Muscle of arm (tissue), 12 donors: ENCODE results near the gene TEX29. TPM values are rescaled to one million over a fixed set of nuclear protein-coding genes. Genes with fewer than 3 reads are reported as not detected.

ENCODE experiments used
- DNase-seq: peaks from one replicate; pipeline ENCODE4 v3.0.0-alpha.2; 2013
- polyA plus RNA-seq, 12 donors: library from polyadenylated mRNA; unstranded; fragments of 120-200 nt; gene quantifications; one replicate each; pipeline ENCODE4 v1.2.1, GENCODE V29; 2013; ENCODE audit not compliant: insufficient read length in 12 of 12

Gene TEX29
- polyA plus RNA-seq, 12 donors: 0.24 to 0.86 (median 0.57) TPM; not detected in 6

- DNase-seq: no peak
Measured at GRCh38 chr13:111322001-111322915, 1.8 kb downstream of the TEX29 start.

DNA sequence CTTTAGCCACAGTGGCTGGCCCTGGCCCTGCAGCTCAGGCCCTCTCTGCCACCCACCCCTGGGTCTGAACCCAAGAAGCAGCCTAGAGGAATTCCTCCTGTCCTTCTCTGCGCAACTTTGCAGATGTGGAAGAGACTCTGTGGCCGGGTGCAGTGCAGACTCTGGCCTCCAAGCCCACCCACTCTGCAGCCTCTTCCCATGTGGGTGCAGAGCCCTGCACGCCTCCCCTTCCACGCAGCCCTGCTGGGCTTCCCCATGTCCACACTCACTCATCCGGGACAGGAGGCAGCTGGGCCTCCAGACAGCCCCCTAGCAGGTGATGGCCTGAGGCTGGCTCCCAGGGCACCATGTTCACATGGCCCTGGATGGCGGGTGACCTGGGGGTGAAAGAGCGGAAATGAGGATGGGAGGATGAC, 2.5 kb downstream of the TEX29 start:
- no peak for DNase-seq

DNA sequence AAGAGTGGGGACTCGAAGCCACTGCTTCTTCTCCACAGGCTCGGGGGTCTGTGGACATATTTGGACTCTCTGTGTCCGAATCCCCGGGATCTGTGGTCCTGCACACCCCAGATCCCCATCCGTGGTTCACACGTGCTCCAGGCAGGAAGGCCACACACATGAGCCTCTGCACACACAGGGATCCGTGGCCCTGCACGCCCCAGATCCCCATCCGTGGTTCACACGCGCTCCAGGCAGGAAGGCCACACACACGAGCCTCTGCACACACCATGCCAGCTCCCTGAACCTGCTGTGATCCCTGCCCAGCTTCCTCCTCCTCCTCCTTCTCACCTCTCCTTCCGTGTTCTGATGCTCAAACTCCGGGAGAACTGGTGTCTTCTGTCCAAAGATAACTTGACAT, 3.1 kb downstream of the TEX29 start:
- no peak for DNase-seq

DNA sequence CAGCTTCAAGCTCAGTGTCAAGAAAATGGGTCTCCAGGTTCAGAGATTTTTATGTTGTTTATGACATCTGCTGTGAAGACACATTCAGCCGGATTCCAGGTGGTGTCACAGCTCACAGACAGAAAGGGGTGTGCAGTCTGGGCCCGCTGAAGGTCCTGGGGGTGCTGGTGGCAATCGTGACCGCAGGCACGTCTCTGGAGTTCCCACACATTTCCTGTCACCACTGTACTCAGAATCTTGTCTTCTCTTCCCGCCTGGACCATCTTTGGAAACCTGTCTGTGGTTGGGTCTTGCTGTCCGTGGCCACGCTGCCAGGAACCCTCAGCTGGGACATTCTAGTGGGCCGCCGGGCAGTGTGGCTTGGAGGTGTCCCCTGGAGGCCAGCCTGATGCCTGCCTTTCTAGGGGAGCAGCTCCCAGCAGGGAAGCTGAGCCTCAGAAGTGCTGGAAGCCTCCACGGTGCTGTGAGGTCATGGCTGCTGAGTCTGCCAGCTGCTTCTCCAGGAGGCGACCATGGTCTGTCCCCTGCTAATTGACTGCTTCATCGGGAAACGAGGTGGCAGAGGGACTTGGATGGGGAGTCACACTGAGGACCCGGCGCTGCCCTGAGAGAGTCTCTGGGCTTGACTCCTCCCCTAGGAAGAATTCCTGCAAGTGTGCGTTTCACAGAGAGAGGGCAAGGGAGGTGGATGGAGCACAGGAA, 3.7 kb downstream of the TEX29 start:
- DNase-seq: no peak

DNA sequence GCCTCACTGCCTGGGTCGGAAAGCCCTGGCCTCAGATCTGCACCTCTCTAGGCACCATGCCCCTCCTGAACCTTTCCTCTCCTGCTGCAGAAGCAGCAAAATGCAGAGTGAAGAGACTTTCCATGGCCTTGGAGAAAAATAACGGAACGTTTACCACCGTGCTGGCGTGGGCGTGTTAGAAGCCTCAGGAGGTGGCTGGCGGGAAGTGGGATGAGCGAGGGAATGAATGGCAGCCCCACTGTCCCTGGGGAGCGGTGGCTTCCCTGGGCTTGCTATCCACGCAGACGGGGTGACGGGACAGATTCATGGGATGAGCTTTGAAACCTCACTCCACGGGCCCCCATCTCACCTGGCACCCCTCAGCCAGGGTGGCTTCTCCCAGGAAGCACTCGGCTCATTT, 4.3 kb downstream of the TEX29 start:
- no peak for DNase-seq

DNA sequence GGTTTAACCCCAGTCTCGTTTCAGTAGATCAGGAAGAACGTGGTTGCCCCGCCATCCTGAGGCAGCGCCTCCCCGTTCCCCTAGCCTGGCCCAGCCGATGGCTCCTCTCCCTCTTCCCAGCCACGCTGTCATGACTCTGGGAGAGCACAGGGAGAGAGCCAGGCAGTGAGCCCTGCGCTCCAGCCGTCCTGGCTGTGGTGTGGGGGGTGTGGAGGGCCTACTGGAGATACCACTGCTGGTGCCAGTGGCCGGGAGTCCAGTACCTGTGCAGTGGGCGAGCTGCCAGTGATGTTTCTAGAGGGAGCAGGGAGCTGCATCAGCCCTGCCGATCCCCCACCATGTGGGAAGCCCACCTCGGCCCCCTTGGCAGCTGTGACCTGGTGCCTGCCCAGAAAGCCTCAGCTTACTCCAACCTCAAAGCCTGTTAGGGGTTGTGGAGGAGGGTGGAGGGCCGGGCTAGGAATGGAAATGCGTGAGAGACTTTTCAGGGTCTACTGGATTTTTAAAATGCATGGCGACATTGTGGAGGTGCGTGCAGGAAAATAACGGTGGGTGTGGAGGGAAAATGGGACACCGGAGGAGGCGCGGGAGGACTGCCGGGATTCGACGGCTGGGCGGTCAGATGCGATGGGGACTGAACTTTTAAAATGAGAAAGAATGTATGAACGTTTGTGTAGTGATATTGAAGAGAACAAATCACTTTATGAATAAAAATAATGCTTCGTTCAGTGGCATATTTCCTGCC, 4.9 kb downstream of the TEX29 start:
- DNase-seq: no peak

DNA sequence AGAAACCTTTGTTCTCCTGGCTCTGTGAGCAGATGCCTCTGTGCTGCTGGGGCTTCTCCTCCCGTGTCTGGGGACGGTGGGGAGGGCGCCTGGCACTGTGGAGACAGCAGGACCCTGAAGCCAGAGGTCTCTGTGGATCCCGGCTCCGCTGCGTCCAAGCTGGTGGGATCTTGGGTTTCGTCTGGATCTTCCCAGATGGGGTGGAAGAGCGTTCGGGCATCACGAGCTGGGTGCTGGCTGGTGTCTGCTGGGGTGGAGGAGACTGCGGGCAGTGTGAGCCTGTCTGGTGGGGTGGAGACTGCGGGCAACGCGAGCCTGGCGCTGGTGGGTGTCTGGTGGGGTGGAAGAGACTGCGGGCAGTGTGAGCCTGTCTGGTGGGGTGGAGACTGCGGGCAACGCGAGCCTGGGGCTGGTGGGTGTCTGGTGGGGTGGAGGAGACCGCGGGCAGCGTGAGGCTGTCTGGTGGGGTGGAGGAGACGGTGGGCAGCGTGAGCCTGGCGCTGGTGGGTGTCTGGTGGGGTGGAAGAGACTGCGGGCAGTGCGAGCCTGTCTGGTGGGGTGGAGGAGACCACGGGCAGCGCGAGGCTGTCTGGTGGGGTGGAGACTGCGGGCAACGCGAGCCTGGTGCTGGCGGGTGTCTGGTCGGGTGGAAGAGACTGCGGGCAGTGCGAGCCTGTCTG, 5.6 kb downstream of the TEX29 start:
- DNase-seq: no peak

GRCh38 chr13:111326621-111326965, 6.2 kb downstream of the TEX29 start:
- DNase-seq: no peak

DNA sequence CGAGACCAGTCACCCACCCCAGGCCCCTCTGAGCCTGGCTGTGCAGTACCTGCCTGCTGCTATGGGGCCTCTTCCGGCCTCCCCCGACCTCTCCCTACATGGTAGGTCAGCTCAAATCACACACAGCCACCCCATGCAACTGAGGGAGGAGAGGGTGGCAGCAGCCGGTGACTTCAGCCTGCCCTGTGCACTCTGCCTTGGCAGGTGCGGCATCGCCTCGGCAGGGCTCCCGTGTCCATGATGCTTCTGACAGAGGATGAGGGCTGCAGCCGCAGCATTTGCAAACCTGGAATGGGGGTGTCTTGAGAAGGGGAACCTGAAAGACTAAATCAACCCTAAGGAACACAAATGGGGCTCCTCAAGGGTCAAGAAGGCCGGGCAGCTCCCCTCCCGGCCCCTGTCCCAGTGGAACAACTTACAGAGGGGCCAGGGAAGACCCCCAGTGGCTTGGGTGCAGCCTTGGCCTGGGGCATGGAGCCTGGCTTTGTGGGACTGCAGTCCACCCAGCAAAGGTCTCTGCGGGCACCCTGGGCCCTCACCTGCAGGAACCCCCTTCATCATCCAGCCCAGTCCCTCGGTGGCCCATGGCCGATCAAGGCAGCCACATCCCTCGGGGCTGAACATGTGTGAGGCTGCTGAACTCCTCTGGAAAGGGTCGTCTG, 6.7 kb downstream of the TEX29 start:
- no peak for DNase-seq

- no peak for DNase-seq
Measured at GRCh38 chr13:111327730-111328573, 7.5 kb downstream of the TEX29 start.

GRCh38 chr13:111328574-111329410, 8.3 kb downstream of the TEX29 start:
- DNase-seq: no peak

DNA sequence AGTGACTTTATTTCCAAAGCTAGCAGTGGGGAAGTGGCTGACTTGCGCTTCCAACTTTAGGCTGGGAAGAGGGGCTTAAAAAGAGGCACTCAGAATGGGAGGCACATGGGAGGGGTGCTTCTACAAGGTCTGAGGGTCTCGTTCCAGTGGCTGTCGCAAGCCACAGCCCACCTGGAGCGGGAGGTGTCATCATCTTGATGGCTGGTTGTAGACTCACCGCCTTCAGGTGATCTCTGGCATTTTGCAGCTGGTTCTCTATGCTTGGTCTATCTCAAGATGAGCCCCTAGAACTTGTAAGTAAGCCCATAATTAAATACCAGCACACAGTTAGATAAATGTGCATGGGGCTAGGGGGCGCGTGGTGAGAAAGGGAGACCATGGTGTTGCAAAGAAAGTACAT, 9.2 kb downstream of the TEX29 start:
- DNase-seq: no peak

GRCh38 chr13:111330066-111330610, 9.7 kb downstream of the TEX29 start:
- no peak for DNase-seq

DNA sequence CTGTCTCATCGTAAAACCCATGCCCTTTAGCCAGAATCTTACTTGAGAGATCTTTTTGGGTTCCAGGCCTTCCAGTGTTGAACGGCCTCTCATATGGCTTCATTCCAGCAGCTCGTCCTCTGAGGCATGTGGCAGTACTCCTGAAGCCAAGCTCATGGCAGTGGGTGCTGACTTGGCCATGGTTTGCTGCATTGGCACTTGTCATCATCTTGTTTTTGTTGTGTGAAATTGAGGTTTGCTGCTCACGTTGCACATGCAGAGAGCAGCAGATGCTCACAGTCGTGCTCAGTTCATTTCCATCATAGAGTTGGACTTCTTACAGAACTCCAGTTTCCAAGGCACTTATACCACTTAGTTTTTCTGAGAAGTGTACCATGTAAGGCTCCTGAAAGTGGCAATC, 14.9 kb downstream of the TEX29 start:
- no peak for DNase-seq

DNA sequence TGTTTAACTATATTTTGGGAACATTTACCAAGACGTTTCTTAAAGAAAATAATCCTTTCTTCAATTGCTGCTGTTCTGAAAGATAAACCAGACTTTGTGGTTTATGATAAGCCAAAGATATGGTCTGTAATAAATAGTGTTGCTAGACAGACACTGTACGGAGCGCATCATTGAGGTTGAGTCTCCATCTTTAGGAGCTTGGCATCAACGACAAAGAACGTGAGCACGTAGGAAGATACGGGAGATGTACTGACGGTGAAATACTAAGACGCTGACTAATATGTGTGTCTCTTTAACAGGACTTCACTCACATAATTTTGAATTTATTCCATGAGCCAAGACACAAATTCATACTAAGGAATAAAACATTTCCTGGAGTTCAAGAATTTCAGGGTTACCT, 16.2 kb downstream of the TEX29 start:
- no peak for DNase-seq

DNA sequence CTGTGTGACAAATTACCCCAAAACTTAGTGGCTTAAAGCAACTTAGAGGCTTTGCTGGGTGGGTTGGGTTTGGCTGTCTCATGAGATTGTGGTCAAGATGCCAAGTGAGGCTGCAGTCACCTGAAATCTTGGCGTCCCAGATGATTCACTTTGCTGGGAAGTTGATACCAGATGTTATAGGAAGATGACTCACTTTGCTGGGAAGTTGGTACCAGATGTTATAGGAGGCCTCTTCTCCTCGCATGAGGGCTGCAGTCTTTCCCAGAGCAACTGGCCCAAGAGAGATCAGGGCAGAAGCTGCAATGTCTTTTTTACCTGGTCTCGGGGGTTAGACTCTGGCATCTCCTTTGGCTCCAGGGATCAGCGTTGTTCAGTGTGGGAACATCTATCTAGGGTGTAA, 16.8 kb downstream of the TEX29 start:
- DNase-seq: no peak

DNA sequence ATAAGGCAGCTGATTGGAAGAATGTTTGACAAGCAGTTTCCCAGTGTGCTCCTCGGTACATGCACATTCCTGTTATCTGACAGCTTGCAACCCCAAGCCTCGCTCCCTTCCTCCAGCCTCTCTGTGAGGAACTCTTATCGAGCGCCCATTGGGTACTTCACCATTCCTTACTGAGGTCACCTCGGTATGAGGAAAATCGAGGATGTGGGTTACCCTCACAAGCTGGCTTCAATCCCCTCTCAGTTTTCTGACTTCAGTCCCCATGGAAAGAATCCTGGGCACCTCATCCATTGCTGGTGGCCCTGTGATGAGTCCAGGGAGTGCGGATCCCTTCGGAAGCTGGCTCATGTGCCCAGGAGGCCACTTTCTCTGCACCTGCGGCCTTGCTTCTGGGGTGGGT, 17.3 kb downstream of the TEX29 start:
- DNase-seq: no peak

DNA sequence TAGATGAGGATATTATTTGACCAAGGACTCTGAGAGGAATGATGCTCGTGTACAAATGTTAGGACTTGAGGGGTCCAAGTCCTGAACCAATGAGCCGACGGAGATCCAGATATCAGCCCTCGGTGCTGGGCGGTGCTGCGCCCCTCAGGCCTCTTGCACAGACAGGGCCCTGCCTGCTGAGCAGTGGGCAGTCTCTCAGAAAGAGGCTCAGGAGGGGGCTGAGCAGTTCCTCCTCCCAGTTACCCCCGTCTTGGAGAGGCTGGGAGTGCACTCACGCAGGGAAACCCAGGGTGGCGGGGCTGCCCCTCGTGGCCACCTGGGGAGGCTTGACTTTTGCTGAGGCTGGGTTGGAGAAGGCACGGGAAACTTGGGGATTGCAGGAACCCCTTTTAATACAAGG, 18.4 kb downstream of the TEX29 start:
- no peak for DNase-seq
